IPS-18c (cell line): ENCODE measurements around the gene TNXB.
"Not testable (repeated sequence)": the region's sequence is repeated elsewhere in the genome, so short reads cannot be mapped to it uniquely, and the experiment has no call there.

Experiments used
- H3K4me3 ChIP-seq: 2 replicates; pipeline ENCODE4 v1.7.0; 2013; ENCODE audit warnings: low read depth, mild to moderate bottlenecking, low read length, moderate library complexity; ENCODE audit not compliant: insufficient read depth
- H3K9me3 ChIP-seq: one replicate; pipeline ENCODE4 v1.6.1; 2013; ENCODE audit warnings: mild to moderate bottlenecking, low read length, moderate library complexity; ENCODE audit not compliant: control insufficient read depth, insufficient read depth

TNXB gene

DNA sequence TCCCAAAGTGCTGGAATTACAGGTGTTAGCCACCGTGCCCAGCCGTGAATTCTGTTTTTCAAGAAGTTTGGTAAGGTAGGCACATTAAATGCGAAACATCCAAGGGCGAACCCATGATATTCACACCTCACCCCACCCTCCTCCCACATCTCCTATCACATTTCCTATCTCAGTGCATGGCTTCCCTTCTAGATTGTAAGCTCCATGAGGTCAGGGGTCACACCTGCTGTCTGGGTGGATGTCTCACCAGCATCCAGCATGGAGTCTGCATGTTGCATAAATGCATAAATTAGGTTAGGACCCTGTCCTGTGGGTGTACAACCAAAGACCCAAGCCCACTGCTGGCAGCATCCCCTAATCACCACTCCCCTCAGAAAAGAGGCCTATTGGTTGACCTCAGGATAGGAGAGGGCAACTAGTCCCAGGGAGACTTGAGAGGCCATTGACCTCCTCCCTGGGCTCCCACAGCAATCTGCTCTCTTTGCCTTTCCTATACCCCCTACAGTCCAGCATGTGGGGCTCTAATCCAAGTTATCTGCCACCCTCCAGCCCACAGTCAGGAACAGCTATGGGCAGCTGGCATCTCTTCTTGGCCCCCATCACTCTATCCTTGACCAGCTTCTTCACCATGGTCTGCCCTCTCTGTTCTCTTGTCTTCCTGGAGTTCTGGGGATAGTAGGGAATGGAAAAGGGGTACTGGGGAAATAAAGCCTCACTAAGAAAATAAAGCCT, 38.4 kb upstream of the TNXB start:
- H3K4me3 ChIP-seq: no peak overlapping the region

DNA sequence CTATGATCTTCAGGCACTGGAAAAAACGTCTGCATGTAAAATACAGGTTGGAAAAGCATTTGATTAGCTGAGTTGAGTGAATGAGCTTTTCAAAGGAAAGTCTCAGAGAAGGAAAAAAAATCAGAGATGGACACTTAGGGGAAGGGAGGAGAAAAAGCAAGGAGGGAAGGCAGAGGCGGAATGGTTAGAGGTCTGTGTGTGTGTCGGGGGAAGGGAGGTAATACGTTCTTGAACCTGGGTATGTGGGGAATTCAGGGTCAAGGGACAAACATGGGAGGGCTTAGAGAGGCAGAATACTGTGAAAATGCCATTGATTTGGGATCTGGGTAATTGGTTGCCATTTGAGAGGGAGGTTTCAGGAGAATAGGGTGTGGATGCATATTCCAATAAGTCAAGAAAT, 37.5 kb upstream of the TNXB start:
- H3K9me3 ChIP-seq: no peaks in the 10 kb centered on the region
- H3K4me3 ChIP-seq: no peak overlapping the region

More for the DNA sequence above, 38.4 kb upstream of the TNXB start:
- no peaks in the 10 kb centered on the region for H3K9me3 ChIP-seq

- H3K4me3 ChIP-seq: no peak overlapping the region
- H3K9me3 ChIP-seq: no peaks in the 10 kb centered on the region
Measured at GRCh38 chr6:32146287-32146686, 37.1 kb upstream of the TNXB start.

DNA sequence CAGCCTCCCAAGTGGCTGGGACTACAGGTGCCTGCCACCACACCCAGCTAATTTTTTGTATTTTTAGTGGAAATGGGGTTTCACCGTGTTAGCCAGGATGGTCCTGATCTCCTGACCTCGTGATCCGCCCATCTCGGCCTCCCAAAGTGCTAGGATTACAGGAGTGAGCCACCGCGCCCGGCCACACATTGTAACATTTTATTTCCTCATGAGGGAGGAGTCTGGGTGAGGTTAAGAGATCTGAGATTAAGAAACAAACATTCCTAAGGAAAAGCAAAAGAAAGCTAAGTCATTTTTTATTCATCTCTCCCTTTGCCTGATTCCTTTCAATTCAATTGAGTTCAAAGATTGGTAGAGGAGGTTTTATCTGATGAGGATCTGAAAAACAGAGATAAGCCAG, 35.1 kb upstream of the TNXB start:
- not testable (repeated sequence) for H3K9me3 ChIP-seq, H3K4me3 ChIP-seq

DNA sequence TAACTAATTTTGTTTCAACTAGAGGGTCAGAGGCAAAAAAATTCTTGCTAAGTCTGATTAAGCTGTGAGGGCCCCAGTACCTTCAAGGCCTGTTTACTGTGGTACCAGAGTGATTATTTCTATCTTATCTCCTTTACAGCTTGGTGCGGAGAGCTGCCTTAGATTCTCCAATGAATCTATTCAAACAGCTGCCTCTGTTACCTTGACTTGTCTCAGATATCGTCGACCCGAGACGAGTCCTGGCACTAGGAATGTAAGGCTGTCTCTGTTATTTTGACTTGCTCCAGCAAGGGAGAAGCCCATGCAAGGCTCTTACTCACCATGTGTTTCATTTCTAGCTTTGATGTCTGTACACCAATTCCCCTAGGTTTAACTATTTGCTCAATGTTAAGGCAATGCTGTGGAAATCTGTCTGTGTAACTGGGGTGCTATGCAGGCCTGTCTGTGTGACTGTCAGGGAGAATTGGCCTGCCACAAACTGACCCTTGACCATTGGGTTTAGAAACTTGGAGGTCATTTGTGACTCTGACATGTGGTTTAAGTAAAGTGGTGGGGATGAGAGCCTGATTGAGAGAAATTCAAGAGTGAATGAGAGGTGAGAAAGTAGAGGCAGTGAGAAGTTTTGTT, 31.4 kb upstream of the TNXB start:
- Histone ChIP-seq H3K9me3 (no peaks in the 10 kb centered on the region), H3K4me3 (no peak overlapping the region)

DNA sequence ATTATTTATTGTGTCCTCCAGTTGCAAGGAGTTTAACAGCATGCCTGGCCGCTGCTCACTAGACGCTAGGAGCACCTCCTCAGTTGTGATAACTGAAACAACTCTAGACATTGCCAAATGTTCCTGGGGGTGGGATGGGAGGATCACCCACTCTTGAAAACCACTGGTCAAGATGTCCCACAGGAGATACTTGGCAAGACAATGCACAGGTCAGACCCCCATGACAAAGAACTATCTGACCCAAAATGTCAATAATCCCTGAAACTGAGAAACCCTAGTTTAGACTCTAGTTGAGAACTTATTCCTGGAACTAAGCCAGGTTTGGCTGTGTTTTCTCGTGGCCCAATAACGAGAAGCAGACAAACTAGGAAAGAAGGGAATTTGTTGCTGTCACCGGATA, 30.5 kb upstream of the TNXB start:
- Histone ChIP-seq H3K4me3 (no peak overlapping the region), H3K9me3 (no peaks in the 10 kb centered on the region)

- Histone ChIP-seq H3K4me3 (no peak overlapping the region; the same call in 1 of the 2 replicates), H3K9me3 (no peaks in the 10 kb centered on the region)
Measured at GRCh38 chr6:32137454-32137853, 28.3 kb upstream of the TNXB start.

- H3K4me3 ChIP-seq: no peak overlapping the region
- no peaks in the 10 kb centered on the region for H3K9me3 ChIP-seq
Measured at GRCh38 chr6:32133786-32134185, 24.6 kb upstream of the TNXB start.

- H3K4me3 ChIP-seq: no peak overlapping the region
- H3K9me3 ChIP-seq: no peaks in the 10 kb centered on the region
Measured at GRCh38 chr6:32132110-32132509, 23.0 kb upstream of the TNXB start.

DNA sequence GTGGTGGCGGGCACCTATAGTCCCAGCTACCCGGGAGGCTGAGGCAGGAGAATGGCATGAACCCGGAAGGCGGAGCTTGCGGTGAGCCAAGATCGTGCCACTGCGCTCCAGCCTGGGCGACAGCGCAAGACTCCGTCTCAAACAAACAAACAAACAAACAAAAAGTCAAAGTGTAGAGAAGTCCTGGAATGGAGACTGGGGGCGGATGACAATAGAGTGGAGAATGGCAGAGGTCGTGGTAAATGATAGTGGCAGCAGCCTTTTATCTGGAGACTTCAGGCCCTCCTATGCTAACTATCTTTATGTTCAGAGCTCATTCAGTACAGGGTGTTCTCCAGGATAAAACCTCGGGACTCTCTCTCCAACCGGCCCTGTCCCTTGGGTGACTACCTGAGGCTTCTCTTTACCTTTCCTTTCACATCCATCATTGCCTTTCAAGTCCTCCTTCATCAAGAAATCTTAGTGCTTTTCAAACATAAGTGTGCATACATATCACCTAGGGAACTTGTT, 22.4 kb upstream of the TNXB start:
- H3K9me3 ChIP-seq: no peaks in the 10 kb centered on the region
- H3K4me3 ChIP-seq: no peak overlapping the region

GRCh38 chr6:32129297-32130088, 20.4 kb upstream of the TNXB start:
- peak overlapping the region; percentile 62 for H3K4me3 ChIP-seq

GRCh38 chr6:32128751-32129296, 19.7 kb upstream of the TNXB start:
- H3K9me3 ChIP-seq: no peaks in the 10 kb centered on the region
- H3K4me3 ChIP-seq: peak overlapping the region; percentile 62; the same call in 1 of the 2 replicates

More at GRCh38 chr6:32129297-32130088, 20.4 kb upstream of the TNXB start:
- H3K9me3 ChIP-seq: no peaks in the 10 kb centered on the region

DNA sequence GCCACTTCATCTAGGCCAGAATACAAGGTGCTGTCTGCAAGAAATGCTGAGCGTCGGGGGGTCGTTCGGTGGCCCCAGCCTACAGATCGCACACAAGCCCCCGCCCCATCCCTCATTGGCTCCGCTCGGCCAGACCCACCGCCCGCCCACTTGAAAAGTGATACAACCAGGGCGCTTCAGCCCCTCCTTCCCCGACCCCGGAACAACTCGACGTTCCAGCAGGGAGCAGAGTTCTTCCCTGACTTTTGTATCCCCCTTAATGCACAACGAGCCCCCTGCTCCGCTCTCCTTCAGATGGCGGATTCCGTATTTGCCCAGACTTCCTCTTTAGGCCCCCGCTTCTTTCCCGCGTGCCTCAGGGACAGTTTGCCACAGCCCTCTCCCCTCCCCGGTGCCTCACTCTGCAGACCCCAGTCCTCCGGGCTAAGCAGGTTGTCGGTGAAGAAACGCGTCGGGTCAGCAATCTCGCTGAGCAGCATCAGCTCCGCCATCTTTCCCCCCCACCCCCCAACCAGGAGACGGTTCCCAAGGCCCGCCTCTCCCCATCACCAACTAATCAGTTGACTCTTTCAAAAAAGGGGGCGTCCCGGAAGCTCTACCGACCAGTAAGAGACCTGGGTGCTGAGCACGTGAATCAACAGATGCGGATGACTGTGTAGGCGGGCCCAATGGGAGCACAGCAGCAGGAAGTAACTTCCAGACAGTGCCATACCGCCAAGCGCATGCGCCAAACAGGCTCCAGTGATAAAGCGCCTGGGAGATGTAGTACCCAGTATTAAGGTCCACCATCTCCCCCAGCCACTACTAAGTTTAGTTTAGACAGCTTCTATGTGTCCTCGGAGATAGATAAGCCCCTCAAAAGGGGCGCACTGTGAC, 18.8 kb upstream of the TNXB start, which contains the start of gene ATF6B:
Gene ATF6B, minus strand, starts transcription at position 530 of the 876 bp plus-strand sequence. Its CDS starts 39 bp downstream, at position 491.
- H3K4me3 ChIP-seq: peak within 1 kb of the TSS; percentile 92

GRCh38 chr6:32127409-32127716, 18.2 kb upstream of the TNXB start:
- no peaks in the 10 kb centered on the region for H3K9me3 ChIP-seq
- H3K4me3 ChIP-seq: peak overlapping the region; percentile 92

More for the DNA sequence above, 18.8 kb upstream of the TNXB start, which contains the start of gene ATF6B:
- H3K9me3 ChIP-seq: no peaks in the 10 kb centered on the region

- no peaks in the 10 kb centered on the region for H3K9me3 ChIP-seq
- H3K4me3 ChIP-seq: peak overlapping the region; percentile 92; the same call in 1 of the 2 replicates
Measured at GRCh38 chr6:32126880-32127279, 17.7 kb upstream of the TNXB start.

GRCh38 chr6:32123681-32124080, 14.5 kb upstream of the TNXB start:
- H3K4me3 ChIP-seq: no peak overlapping the region
- H3K9me3 ChIP-seq: no peaks in the 10 kb centered on the region
